HCT116 (cell line): ENCODE results near the gene GIGYF1.

ENCODE experiments used
- ELF1 ChIP-seq: IDR thresholded peaks from 2 replicates; pipeline ENCODE4 v1.6.1; 2012; ENCODE audit warnings: low read depth, borderline replicate concordance
- FOSL1 ChIP-seq: IDR thresholded peaks from 2 replicates; pipeline ENCODE4 v1.6.1; 2012; ENCODE audit warnings: low read depth
- YY1 ChIP-seq: IDR thresholded peaks from 2 replicates; pipeline ENCODE4 v1.6.1; 2011; ENCODE audit warnings: low read length, low read depth, moderate library complexity, mild to moderate bottlenecking; ENCODE audit not compliant: insufficient replicate concordance; ENCODE audit errors: extremely low read depth
- TF ChIP-seq, protein P1 (sequence below), 3 experiments: fragments of 200-600 bp in 1 of 3; sonication (generic) in 1 of 3; IDR thresholded peaks in 2 of 3; conservative IDR thresholded peaks in 1 of 3; 2 replicates each; pipeline ENCODE4 v1.5.1; 2012 to 2017; ENCODE audit warnings: low read depth in 2 of 3, low read length in 2 of 3, antibody characterized with exemption in 1 of 3, borderline replicate concordance in 1 of 3, control low read depth in 1 of 3, mild to moderate bottlenecking in 1 of 3, mixed read lengths in 1 of 3, mixed run types in 1 of 3, moderate library complexity in 1 of 3; ENCODE audit not compliant: insufficient read depth in 1 of 3
- TF ChIP-seq, protein P2 (sequence below): IDR thresholded peaks from 2 replicates; pipeline ENCODE4 v1.6.1; 2011; ENCODE audit warnings: mild to moderate bottlenecking, low read length, moderate library complexity; ENCODE audit not compliant: insufficient replicate concordance; ENCODE audit errors: extremely low read depth

DNA sequence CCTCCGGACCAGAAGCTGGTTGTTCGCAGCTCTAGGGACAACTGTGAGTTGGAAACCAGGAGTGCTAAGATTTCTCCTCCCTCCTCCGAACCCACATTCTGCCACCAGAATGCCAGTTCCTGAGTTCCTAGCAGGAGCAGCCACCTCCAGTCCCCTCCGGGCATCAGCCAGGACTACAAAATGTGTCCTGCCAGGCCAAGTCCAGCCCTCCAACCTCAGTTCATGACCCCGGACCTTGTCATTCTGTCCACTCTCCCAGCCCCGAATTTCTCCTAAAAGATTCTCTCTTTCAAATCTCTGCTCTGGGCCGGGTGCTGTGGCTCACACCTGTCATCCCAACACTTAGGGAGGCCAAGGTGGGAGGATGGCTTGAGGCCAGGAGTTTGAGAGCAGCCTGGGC lies 41.7 kb upstream of the GIGYF1 start:
- TF ChIP-seq, protein P1, sequence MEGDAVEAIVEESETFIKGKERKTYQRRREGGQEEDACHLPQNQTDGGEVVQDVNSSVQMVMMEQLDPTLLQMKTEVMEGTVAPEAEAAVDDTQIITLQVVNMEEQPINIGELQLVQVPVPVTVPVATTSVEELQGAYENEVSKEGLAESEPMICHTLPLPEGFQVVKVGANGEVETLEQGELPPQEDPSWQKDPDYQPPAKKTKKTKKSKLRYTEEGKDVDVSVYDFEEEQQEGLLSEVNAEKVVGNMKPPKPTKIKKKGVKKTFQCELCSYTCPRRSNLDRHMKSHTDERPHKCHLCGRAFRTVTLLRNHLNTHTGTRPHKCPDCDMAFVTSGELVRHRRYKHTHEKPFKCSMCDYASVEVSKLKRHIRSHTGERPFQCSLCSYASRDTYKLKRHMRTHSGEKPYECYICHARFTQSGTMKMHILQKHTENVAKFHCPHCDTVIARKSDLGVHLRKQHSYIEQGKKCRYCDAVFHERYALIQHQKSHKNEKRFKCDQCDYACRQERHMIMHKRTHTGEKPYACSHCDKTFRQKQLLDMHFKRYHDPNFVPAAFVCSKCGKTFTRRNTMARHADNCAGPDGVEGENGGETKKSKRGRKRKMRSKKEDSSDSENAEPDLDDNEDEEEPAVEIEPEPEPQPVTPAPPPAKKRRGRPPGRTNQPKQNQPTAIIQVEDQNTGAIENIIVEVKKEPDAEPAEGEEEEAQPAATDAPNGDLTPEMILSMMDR (IDR thresholded peaks at IDR 0.05 in 2 of 3, conservative IDR thresholded peaks at IDR 0.05 in 1 of 3; ENCODE audit: borderline replicate concordance in 1 of 3, insufficient read depth in 1 of 3, low read depth in 2 of 3, low read length in 2 of 3), result no peak
- TF ChIP-seq FOSL1 (no peak), YY1 (no peak), ELF1 (no peak)
- TF ChIP-seq, protein P2, sequence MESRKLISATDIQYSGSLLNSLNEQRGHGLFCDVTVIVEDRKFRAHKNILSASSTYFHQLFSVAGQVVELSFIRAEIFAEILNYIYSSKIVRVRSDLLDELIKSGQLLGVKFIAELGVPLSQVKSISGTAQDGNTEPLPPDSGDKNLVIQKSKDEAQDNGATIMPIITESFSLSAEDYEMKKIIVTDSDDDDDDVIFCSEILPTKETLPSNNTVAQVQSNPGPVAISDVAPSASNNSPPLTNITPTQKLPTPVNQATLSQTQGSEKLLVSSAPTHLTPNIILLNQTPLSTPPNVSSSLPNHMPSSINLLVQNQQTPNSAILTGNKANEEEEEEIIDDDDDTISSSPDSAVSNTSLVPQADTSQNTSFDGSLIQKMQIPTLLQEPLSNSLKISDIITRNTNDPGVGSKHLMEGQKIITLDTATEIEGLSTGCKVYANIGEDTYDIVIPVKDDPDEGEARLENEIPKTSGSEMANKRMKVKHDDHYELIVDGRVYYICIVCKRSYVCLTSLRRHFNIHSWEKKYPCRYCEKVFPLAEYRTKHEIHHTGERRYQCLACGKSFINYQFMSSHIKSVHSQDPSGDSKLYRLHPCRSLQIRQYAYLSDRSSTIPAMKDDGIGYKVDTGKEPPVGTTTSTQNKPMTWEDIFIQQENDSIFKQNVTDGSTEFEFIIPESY, result no peak
